Measurements from ENCODE around the gene SHMT2. TPM values are rescaled to one million over a fixed set of nuclear protein-coding genes. Genes with fewer than 3 reads are reported as not detected.

Gene SHMT2
- polyA plus RNA-seq, 1 donor = 66.3 TPM

- Histone ChIP-seq H3K36me3 (ENCODE audit: control insufficient read depth, insufficient read depth, low read length) (no peaks in the 10 kb centered on the region), H3K4me1 (ENCODE audit: control insufficient read depth, insufficient read depth, low read length) (peaks cover 23% of the 10 kb centered on the region), H3K27me3 (ENCODE audit: control insufficient read depth, insufficient read depth, low read length) (peaks cover 98% of the 10 kb centered on the region), H3K9me3 (ENCODE audit: control insufficient read depth, low read depth, low read length) (peaks cover 4% of the 10 kb centered on the region), H3K27ac (ENCODE audit: low read length) (no peak overlapping the region), H3K4me3 (ENCODE audit: low read length) (no peak overlapping the region)
- no peak for DNase-seq
- 40% methylated on average over 2 of the region's 14 CpGs for WGBS (ENCODE audit: insufficient coverage, low lambda C conversion rate)
These were observed 10.1 kb upstream of the SHMT2 start for GRCh38 chr12:57219205-57219992.

- peaks cover 6% of the 10 kb centered on the region for H3K9me3 ChIP-seq (ENCODE audit: control insufficient read depth, low read depth, low read length)
- H3K27me3 ChIP-seq (ENCODE audit: control insufficient read depth, insufficient read depth, low read length) = peaks cover 98% of the 10 kb centered on the region
- no peak overlapping the region for H3K27ac ChIP-seq (ENCODE audit: low read length)
- no peaks in the 10 kb centered on the region for H3K36me3 ChIP-seq (ENCODE audit: control insufficient read depth, insufficient read depth, low read length)
- H3K4me1 ChIP-seq (ENCODE audit: control insufficient read depth, insufficient read depth, low read length) = peaks cover 26% of the 10 kb centered on the region
- H3K4me3 ChIP-seq (ENCODE audit: low read length) = no peak overlapping the region
- no CpG with 5 or more reads among the region's 38 CpGs for WGBS (ENCODE audit: insufficient coverage, low lambda C conversion rate)
- DNase-seq = no peak
These were observed 9.3 kb upstream of the SHMT2 start for GRCh38 chr12:57219993-57220754.

GRCh38 chr12:57220770-57221168 is 8.7 kb upstream of the SHMT2 start:
- Histone ChIP-seq H3K9me3 (ENCODE audit: control insufficient read depth, low read depth, low read length) (peaks cover 10% of the 10 kb centered on the region), H3K27ac (ENCODE audit: low read length) (no peak overlapping the region), H3K27me3 (ENCODE audit: control insufficient read depth, insufficient read depth, low read length) (peaks cover 98% of the 10 kb centered on the region), H3K36me3 (ENCODE audit: control insufficient read depth, insufficient read depth, low read length) (no peaks in the 10 kb centered on the region), H3K4me1 (ENCODE audit: control insufficient read depth, insufficient read depth, low read length) (peaks cover 27% of the 10 kb centered on the region), H3K4me3 (ENCODE audit: low read length) (no peak overlapping the region)
- WGBS (ENCODE audit: insufficient coverage, low lambda C conversion rate) = 33% methylated on average over 1 of the region's 1 CpG
- DNase-seq = no peak

- Histone ChIP-seq H3K4me1 (ENCODE audit: control insufficient read depth, insufficient read depth, low read length) (peaks cover 30% of the 10 kb centered on the region), H3K9me3 (ENCODE audit: control insufficient read depth, low read depth, low read length) (peaks cover 10% of the 10 kb centered on the region), H3K27ac (ENCODE audit: low read length) (no peak overlapping the region), H3K36me3 (ENCODE audit: control insufficient read depth, insufficient read depth, low read length) (no peaks in the 10 kb centered on the region), H3K27me3 (ENCODE audit: control insufficient read depth, insufficient read depth, low read length) (peaks cover 98% of the 10 kb centered on the region), H3K4me3 (ENCODE audit: low read length) (no peak overlapping the region)
- DNase-seq = no peak
- WGBS (ENCODE audit: insufficient coverage, low lambda C conversion rate) = no CpG with 5 or more reads among the region's 24 CpGs
These were observed 8.2 kb upstream of the SHMT2 start for GRCh38 chr12:57221169-57221917.

GRCh38 chr12:57222286-57223190 is 7.0 kb upstream of the SHMT2 start:
- Histone ChIP-seq H3K36me3 (ENCODE audit: control insufficient read depth, insufficient read depth, low read length) (no peaks in the 10 kb centered on the region), H3K9me3 (ENCODE audit: control insufficient read depth, low read depth, low read length) (peaks cover 6% of the 10 kb centered on the region), H3K4me3 (ENCODE audit: low read length) (no peak overlapping the region), H3K27ac (ENCODE audit: low read length) (no peak overlapping the region), H3K27me3 (ENCODE audit: control insufficient read depth, insufficient read depth, low read length) (peaks cover 100% of the 10 kb centered on the region), H3K4me1 (ENCODE audit: control insufficient read depth, insufficient read depth, low read length) (peaks cover 34% of the 10 kb centered on the region)
- no peak for DNase-seq
- no CpG with 5 or more reads among the region's 13 CpGs for WGBS (ENCODE audit: insufficient coverage, low lambda C conversion rate)

- no peak for DNase-seq
- Histone ChIP-seq H3K27ac (ENCODE audit: low read length) (no peak overlapping the region), H3K9me3 (ENCODE audit: control insufficient read depth, low read depth, low read length) (peaks cover 6% of the 10 kb centered on the region), H3K27me3 (ENCODE audit: control insufficient read depth, insufficient read depth, low read length) (peaks cover 98% of the 10 kb centered on the region), H3K4me3 (ENCODE audit: low read length) (no peak overlapping the region), H3K36me3 (ENCODE audit: control insufficient read depth, insufficient read depth, low read length) (no peaks in the 10 kb centered on the region), H3K4me1 (ENCODE audit: control insufficient read depth, insufficient read depth, low read length) (peaks cover 35% of the 10 kb centered on the region)
- WGBS (ENCODE audit: insufficient coverage, low lambda C conversion rate) = 0% methylated on average over 1 of the region's 22 CpGs
These were observed 6.0 kb upstream of the SHMT2 start for GRCh38 chr12:57223191-57224165.

GRCh38 chr12:57224278-57224972 is 5.1 kb upstream of the SHMT2 start:
- H3K36me3 ChIP-seq (ENCODE audit: control insufficient read depth, insufficient read depth, low read length) = no peaks in the 10 kb centered on the region
- H3K4me3 ChIP-seq (ENCODE audit: low read length) = no peak overlapping the region
- H3K9me3 ChIP-seq (ENCODE audit: control insufficient read depth, low read depth, low read length) = peaks cover 6% of the 10 kb centered on the region
- DNase-seq = no peak
- no CpG with 5 or more reads among the region's 30 CpGs for WGBS (ENCODE audit: insufficient coverage, low lambda C conversion rate)
- H3K27me3 ChIP-seq (ENCODE audit: control insufficient read depth, insufficient read depth, low read length) = peaks cover 91% of the 10 kb centered on the region
- H3K4me1 ChIP-seq (ENCODE audit: control insufficient read depth, insufficient read depth, low read length) = peaks cover 37% of the 10 kb centered on the region
- no peak overlapping the region for H3K27ac ChIP-seq (ENCODE audit: low read length)

GRCh38 chr12:57224973-57225679 is 4.4 kb upstream of the SHMT2 start:
- H3K4me1 ChIP-seq (ENCODE audit: control insufficient read depth, insufficient read depth, low read length) = peaks cover 34% of the 10 kb centered on the region
- no peak overlapping the region for H3K4me3 ChIP-seq (ENCODE audit: low read length)
- H3K27ac ChIP-seq (ENCODE audit: low read length) = no peak overlapping the region
- no peaks in the 10 kb centered on the region for H3K36me3 ChIP-seq (ENCODE audit: control insufficient read depth, insufficient read depth, low read length)
- peaks cover 6% of the 10 kb centered on the region for H3K9me3 ChIP-seq (ENCODE audit: control insufficient read depth, low read depth, low read length)
- WGBS (ENCODE audit: insufficient coverage, low lambda C conversion rate) = no CpG with 5 or more reads among the region's 61 CpGs
- peaks cover 84% of the 10 kb centered on the region for H3K27me3 ChIP-seq (ENCODE audit: control insufficient read depth, insufficient read depth, low read length)
- DNase-seq = peak in 1 of 2 donors; percentile 52
